B cell (primary cell): ENCODE results near the gene ZNF581.

ENCODE experiments used
- EZH2 ChIP-seq: IDR thresholded peaks from 2 replicates; pipeline ENCODE4 v1.6.1; 2012; ENCODE audit warnings: borderline replicate concordance, low read depth, mild to moderate bottlenecking, moderate library complexity, low read length; ENCODE audit not compliant: insufficient read depth, poor library complexity, severe bottlenecking
- TF ChIP-seq, protein P1 (sequence below): fragments of 200-600 bp; IDR thresholded peaks from one replicate; pipeline ENCODE4 v1.8.0; 2022; ENCODE audit warnings: antibody characterized with exemption, mild to moderate bottlenecking

DNA sequence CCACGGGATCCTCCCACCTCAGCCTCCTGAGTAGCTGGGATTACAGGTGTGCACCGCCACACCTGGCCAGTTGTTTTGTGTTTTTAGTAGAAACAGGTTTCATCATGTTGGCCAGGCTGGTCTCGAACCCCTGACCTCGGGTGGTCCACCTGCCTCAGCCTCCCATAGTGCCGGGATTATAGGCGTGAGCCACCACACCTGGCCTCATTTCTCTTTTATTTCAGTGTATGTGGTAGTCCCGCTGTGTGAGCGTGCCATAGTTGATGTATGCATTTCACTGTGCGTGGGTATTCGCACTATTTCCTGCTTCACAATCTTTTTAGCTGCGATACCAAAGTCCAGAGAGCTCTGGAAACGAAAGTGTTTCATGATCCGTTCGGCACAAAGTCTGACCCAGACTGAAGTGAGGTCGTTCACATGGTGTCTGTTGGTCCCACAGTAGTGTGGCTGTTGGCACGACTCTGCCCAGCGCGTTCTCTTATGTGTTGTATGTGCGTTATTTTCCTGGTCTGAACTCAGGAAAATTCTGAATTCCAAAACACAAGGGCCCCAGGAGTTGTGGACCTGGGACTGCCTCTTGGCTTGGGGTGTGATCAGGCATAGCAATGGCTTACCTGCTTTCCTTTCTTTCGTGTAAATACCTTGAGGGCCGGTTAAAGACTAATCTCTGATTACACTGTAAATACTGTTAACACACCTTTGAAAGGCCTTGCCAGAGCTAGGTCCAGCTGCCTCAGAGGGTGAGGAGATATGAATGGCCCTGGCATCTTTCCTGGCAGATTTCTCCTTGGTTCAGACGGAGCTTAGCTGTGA is 40.2 kb downstream of the ZNF581 start:
- TF ChIP-seq, protein P1, sequence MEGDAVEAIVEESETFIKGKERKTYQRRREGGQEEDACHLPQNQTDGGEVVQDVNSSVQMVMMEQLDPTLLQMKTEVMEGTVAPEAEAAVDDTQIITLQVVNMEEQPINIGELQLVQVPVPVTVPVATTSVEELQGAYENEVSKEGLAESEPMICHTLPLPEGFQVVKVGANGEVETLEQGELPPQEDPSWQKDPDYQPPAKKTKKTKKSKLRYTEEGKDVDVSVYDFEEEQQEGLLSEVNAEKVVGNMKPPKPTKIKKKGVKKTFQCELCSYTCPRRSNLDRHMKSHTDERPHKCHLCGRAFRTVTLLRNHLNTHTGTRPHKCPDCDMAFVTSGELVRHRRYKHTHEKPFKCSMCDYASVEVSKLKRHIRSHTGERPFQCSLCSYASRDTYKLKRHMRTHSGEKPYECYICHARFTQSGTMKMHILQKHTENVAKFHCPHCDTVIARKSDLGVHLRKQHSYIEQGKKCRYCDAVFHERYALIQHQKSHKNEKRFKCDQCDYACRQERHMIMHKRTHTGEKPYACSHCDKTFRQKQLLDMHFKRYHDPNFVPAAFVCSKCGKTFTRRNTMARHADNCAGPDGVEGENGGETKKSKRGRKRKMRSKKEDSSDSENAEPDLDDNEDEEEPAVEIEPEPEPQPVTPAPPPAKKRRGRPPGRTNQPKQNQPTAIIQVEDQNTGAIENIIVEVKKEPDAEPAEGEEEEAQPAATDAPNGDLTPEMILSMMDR: no peak
- no peak for TF ChIP-seq EZH2
